GM21526 (cell line): Measurements from ENCODE around the gene CFAP69.
A peak's percentile ranks its signal among the peaks of the same experiment; 100 is the strongest.

Experiments used
- ATAC-seq: cut with Tn5 transposase; IDR thresholded peaks from one replicate; pipeline ENCODE4 v1.9.1; 2021; ENCODE audit warnings: moderate library complexity; ENCODE audit not compliant: unreplicated experiment, low FRiP score

The CFAP69 gene

DNA sequence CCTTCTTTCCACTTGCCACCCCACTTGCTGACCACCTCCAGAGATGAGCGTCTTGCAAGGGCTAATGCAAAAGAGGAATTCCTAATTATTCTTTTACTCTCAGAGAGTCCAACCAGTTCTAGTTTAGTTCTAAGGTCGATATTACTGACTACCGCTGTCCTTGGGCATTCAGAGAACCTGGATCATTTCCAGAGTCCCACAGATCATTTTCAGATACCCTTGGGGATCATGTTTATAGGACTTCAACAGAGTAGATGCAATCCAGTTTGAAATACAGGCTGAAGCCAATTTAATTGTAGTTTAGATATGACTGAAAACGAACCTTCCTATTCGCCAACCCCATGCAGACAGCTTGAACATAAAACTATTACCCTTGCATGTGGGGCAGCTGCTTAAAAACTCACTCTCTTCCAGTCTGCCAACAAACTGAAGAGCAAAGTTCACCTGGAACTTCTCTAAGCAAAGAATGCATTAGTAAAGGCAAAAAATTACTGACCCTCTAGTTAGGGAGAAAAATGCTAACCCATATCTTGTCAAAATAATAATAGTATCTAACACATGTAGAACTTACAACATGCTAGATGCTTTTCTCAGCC lies 22.4 kb downstream of the CFAP69 start:
- ATAC-seq, result no peak

- ATAC-seq, result no peak
Measured at GRCh38 chr7:90269163-90269562, 24.2 kb downstream of the CFAP69 start.

DNA sequence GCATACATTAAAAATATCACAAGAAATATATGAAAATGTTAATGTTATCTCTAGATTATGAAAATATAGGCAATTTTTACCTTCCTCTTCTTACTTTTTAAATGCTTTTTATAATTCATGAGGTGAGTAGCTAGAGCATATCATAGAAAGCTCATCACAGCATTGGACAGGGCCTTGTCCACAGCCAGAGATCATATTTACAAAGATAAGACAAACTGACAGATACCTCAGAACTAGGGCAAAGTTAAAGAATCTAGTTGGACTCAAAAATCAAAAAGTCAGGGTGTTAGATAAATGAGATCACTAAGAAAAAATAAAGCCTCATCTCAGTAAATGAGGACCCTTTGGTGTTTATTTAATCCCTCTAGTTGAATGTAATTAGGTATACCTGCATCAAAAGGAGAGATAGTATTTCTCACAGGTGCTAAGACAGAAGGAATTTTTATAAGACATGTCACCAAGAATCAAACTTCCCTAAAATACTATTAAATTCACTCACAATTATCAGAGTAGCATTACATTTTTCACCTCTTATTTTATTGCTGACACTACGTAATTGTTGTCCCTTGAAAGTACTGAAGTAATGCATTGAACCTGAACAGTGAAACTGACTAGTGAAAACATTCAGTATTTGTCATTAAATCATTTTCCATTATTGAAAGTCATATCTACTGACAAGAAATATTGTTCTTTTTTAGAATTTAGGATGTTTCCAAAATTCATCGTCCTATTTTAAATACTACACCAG lies 25.6 kb downstream of the CFAP69 start:
- ATAC-seq, result no peak

DNA sequence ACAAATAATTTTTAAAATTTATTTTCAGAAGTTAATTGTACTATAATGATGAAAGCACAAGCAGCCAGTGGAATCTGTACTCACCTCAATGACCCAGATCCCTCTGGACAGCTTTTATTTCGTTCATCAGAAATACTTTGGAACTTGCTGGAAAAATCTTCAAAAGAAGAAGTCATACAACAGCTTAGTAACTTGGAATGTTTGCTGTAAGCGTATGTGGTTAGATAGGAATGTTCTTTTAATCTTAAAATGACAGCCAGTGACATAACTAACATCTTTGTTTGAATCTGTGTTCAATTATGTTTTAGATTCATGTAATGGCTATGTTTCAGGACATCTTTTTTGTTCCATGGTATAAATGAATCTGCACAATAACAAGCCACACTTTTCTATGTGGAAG lies 26.8 kb downstream of the CFAP69 start:
- ATAC-seq, result no peak

DNA sequence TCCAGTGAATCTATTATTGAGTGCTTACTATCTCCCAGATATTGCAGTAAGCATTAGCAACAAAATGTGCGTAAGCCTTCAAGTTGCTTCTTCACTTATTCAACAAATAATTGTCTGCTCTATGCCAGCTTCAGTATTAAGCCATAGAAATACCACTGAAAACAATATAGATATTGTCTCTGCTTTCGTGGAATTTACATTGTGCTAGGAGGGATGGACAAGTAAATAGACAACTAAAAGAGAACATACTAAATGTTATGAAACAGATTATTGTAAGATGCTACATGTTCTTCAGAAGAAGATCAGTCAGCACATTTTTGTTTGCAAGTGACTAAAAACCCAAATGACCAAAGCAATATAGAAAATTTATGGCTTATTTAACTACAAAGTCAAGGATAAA lies 27.3 kb downstream of the CFAP69 start:
- ATAC-seq, result no peak

- ATAC-seq, result no peak
Measured at GRCh38 chr7:90274161-90274560, 29.2 kb downstream of the CFAP69 start.

- no peak for ATAC-seq
Measured at GRCh38 chr7:90276033-90276728, 31.2 kb downstream of the CFAP69 start.

GRCh38 chr7:90288154-90288553 lies 43.2 kb downstream of the CFAP69 start:
- no peak for ATAC-seq

GRCh38 chr7:90290244-90291113 lies 45.5 kb downstream of the CFAP69 start:
- ATAC-seq, result no peak

GRCh38 chr7:90298145-90299038 lies 53.4 kb downstream of the CFAP69 start:
- ATAC-seq, result peak; percentile 68

GRCh38 chr7:90303241-90303640 lies 58.3 kb downstream of the CFAP69 start:
- ATAC-seq, result no peak

DNA sequence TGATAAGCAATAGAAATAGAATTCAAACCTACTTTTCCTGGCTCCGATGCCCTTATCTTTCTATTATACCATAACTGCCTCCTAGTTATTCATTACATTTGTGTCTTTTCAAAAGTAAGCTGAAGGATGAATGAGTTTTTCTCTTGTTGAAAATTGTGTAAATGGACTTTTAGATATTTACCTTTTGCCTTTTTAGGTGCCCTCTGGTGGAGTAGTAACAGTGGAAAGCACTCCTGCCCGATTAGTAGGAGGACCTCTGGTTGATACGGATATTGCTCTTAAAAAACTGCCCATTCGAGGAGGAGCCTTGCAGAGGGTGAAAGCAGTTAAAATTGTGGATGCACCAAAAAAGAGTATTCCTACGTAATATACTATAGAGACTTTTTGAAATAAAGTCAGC lies 64.9 kb downstream of the CFAP69 start:
- ATAC-seq, result no peak

- ATAC-seq, result no peak
Measured at GRCh38 chr7:90311175-90311574, 66.2 kb downstream of the CFAP69 start.

GRCh38 chr7:90312745-90313144 lies 67.8 kb downstream of the CFAP69 start:
- no peak for ATAC-seq

DNA sequence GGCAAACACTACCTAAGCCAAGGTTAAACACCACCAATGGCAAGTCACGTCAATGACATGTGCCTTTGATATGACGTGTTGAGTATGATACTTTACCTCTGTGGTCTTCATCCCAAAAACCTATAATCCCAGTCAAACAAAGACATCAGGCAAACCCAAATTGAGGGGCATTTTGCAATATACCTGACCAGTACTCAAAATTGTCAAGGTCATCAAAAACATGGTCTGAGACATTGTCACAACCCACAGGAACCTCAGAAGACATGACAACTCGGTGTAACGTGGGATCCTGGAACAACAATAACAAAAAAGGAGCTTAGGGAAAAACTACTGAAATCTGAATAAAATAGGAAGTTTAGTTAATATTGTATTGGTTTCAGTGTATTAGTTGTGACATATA lies 68.9 kb downstream of the CFAP69 start:
- no peak for ATAC-seq

GRCh38 chr7:90320014-90320413 lies 75.0 kb downstream of the CFAP69 start:
- no peak for ATAC-seq

DNA sequence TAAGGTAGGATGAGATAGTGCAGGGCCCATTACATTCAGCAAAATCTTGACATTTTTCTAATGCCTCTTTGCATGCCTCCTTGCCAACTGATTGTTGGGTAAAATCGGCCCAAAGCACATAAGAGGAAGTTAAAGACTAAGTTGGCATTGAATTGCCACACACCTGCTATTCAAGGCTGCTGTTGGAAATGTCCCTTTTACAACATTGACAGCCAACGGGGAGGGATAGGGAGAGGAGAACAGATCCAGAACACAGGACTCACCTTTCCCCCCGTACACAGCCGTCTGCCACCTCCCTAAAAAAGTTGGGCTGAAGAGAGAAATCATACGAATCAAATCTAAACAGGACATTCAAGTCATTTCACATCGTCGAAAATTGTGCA lies 75.4 kb downstream of the CFAP69 start:
- no peak for ATAC-seq

DNA sequence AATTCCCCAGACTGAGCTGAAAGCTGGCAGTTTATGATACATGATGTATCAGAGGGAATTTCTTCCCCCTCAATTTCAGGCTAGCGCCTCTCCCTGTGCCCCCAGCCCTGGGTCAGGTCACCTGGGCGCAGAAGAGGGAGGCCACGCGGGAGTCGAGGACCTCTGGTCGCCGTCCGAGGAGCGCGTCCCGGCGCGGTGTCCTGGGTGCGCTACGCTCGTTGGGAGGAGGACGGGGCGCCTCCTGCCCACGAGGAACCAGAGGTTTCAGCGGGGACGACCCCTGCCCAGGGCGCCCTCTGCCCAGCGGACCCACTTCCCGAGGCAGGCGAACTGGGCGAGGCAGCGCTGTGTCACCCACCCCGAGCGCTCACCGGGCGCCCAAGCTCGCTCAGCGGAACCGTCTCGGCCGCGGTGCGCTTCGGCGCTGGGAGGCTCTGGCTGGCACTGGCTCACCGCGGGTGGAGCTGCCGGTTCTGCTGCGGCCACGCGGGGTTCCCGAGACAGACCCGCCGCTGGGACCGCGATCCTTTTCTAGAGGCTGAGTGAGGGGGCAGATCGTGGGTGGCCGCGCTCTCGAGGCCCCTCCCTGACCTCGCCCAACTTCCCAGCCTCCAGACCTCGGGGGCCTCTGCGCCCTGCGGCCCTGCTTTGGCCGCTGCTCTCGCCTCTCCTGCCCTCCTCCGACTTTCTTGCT lies 76.0 kb downstream of the CFAP69 start, which contains the start of gene FAM237B:
TSS of gene FAM237B (minus strand) at position 504 of the 694 bp plus-strand sequence. CDS start 1,556 bp downstream, outside the sequence.
- ATAC-seq, result no peak

GRCh38 chr7:90322837-90323236 lies 77.9 kb downstream of the CFAP69 start:
- ATAC-seq, result no peak
